Mucosa of descending colon (tissue), 3 donors: Measurements from ENCODE around the gene PGLYRP2. TPM values are rescaled to one million over a fixed set of nuclear protein-coding genes. Genes with fewer than 3 reads are reported as not detected.

Experiments
- ATAC-seq: fragments of 200-7000 bp; cut with Tn5 transposase; one replicate; pipeline ENCODE4 v1.9.1; 2020; ENCODE audit warnings: mild to moderate bottlenecking, moderate library complexity
- DNase-seq, 3 donors: peaks; one replicate each; pipeline ENCODE4 v3.0.0-alpha.2; 2020
- H3K36me3 ChIP-seq: fragments of 200-600 bp; one replicate; pipeline ENCODE4 v1.8.0; 2021; ENCODE audit warnings: low read depth, mild to moderate bottlenecking
- H3K4me1 ChIP-seq: fragments of 200-600 bp; one replicate; pipeline ENCODE4 v1.8.0; 2021; ENCODE audit warnings: low read depth, mild to moderate bottlenecking
- H3K4me3 ChIP-seq: fragments of 200-600 bp; one replicate; pipeline ENCODE4 v1.8.0; 2021; ENCODE audit warnings: mild to moderate bottlenecking
- H3K9me3 ChIP-seq: fragments of 200-600 bp; one replicate; pipeline ENCODE4 v1.8.0; 2021; ENCODE audit warnings: mild to moderate bottlenecking
- intact Hi-C, 2 donors: fragments of 100-400 bp; cut with DNase I in 1 of 2; cut with micrococcal nuclease in 1 of 2; formaldehyde crosslinking; loops; one replicate each; pipeline versions ENCODE4 v1.11.0 to v1.11.1; 2022; cut with DNase I, micrococcal nuclease
- total RNA-seq, 3 donors: library from RNA; stranded (reverse); fragmentation: NEBNext Ultra II Directional in 2 of 3; extraction: Animal tissue kit (Norgen Biotek cat#: 25700) in 2 of 3; gene quantifications; one replicate each; pipeline versions ENCODE4 v1.2.1 to v1.2.4, GENCODE V29; 2021 to 2023
- TF ChIP-seq, protein P1 (sequence below): fragments of 200-600 bp; IDR thresholded peaks from one replicate; pipeline ENCODE4 v1.8.0; 2022; ENCODE audit warnings: antibody characterized with exemption, mild to moderate bottlenecking
- donor health status: DM: no; HTN: no; CAD: no; lungs with moderate emphysema.
- donor health status: DM: no; HTN: no; CAD: no.
- donor health status: DM: no; HTN: yes; CAD: no.

Gene PGLYRP2
- total RNA-seq, 3 donors from 2014 or later: not detected

GRCh38 chr19:15463861-15464371, 15.4 kb downstream of the PGLYRP2 start:
- ATAC-seq: peak; percentile 88
- peak; percentile 48 to 85 (median 66) for DNase-seq
- H3K36me3 ChIP-seq: no peaks in the 10 kb centered on the region
- no peaks in the 10 kb centered on the region for H3K9me3 ChIP-seq
- H3K4me1 ChIP-seq: no peaks in the 10 kb centered on the region
- TF ChIP-seq, protein P1, sequence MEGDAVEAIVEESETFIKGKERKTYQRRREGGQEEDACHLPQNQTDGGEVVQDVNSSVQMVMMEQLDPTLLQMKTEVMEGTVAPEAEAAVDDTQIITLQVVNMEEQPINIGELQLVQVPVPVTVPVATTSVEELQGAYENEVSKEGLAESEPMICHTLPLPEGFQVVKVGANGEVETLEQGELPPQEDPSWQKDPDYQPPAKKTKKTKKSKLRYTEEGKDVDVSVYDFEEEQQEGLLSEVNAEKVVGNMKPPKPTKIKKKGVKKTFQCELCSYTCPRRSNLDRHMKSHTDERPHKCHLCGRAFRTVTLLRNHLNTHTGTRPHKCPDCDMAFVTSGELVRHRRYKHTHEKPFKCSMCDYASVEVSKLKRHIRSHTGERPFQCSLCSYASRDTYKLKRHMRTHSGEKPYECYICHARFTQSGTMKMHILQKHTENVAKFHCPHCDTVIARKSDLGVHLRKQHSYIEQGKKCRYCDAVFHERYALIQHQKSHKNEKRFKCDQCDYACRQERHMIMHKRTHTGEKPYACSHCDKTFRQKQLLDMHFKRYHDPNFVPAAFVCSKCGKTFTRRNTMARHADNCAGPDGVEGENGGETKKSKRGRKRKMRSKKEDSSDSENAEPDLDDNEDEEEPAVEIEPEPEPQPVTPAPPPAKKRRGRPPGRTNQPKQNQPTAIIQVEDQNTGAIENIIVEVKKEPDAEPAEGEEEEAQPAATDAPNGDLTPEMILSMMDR: no peak
- H3K4me3 ChIP-seq: peak overlapping the region; percentile 6
- intact Hi-C loops: no loop called here

GRCh38 chr19:15461694-15462093, 17.6 kb downstream of the PGLYRP2 start:
- Histone ChIP-seq H3K4me1 (peaks cover 12% of the 10 kb centered on the region), H3K9me3 (no peaks in the 10 kb centered on the region), H3K36me3 (no peaks in the 10 kb centered on the region), H3K4me3 (no peak overlapping the region)
- ATAC-seq (no peak), DNase-seq (no peak)
- TF ChIP-seq, protein P1: no peak
- intact Hi-C loops: no loop called here

- ATAC-seq (no peak), DNase-seq (no peak)
- Histone ChIP-seq H3K9me3 (no peaks in the 10 kb centered on the region), H3K4me1 (peaks cover 16% of the 10 kb centered on the region), H3K4me3 (no peak overlapping the region), H3K36me3 (no peaks in the 10 kb centered on the region)
- TF ChIP-seq, protein P1: no peak
- intact Hi-C loops: no loop called here
These were observed 21.4 kb downstream of the PGLYRP2 start for GRCh38 chr19:15457701-15458484.

- ATAC-seq: peak; percentile 60
- Histone ChIP-seq H3K4me1 (peaks cover 21% of the 10 kb centered on the region), H3K9me3 (no peaks in the 10 kb centered on the region), H3K4me3 (no peak overlapping the region), H3K36me3 (no peaks in the 10 kb centered on the region)
- DNase-seq: peak in 2 of 3 donors; percentile 67 to 72
- TF ChIP-seq, protein P1: no peak
- intact Hi-C loops: no loop called here
These were observed 22.2 kb downstream of the PGLYRP2 start for GRCh38 chr19:15456871-15457700.

DNA sequence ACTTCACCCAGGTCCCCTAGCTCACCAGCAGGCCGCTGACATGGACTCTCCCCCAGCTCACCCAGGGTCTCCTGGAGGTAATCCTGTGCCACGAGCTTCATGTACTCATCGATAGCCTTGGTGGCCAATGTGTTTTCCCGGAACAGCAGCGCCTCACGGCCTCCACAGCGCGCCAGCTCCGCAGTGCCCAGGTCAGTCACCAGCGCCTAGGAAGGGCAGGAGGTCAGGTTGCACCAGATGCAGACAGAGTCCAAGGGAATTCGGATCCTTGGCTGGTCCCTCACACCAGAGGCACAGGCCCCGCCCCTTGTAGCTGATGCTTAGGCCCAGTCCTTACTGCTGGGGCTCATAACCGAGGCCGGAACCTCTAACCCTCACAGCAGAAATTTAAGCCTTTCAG, 22.9 kb downstream of the PGLYRP2 start:
- H3K9me3 ChIP-seq: no peaks in the 10 kb centered on the region
- H3K4me3 ChIP-seq: no peak overlapping the region
- H3K4me1 ChIP-seq: peaks cover 24% of the 10 kb centered on the region
- DNase-seq (no peak), ATAC-seq (no peak)
- TF ChIP-seq, protein P1: no peak
- intact Hi-C loops: no loop called here
- H3K36me3 ChIP-seq: no peaks in the 10 kb centered on the region
